Measurements from ENCODE around the gene TPPP.

GRCh38 chr5:675871-676698 lies 17.1 kb downstream of the TPPP start:
- no peak for TF ChIP-seq YY1 (tag by site-specific recombination; IDR thresholded peaks at IDR 0.05)
- no peak for TF ChIP-seq CTCF (tag by site-specific recombination; IDR thresholded peaks at IDR 0.05)
- TF ChIP-seq ZNF274 (IDR thresholded peaks at IDR 0.05; ENCODE audit: low read length): no peak
- no peak for TF ChIP-seq ZNF274 (tag by site-specific recombination; IDR thresholded peaks at IDR 0.05; ENCODE audit: borderline replicate concordance)
- no peak for TF ChIP-seq REST (tag by site-specific recombination; IDR thresholded peaks at IDR 0.05)
- TF ChIP-seq ZNF37A (tag by site-specific recombination; IDR thresholded peaks at IDR 0.05): no peak
- TF ChIP-seq PBX3 (CRISPR knock-in tag; IDR thresholded peaks at IDR 0.05): no peak
- TF ChIP-seq ZBTB20 (tag by site-specific recombination; IDR thresholded peaks at IDR 0.05): no peak
- TF ChIP-seq ZNF19 (tag by site-specific recombination; IDR thresholded peaks at IDR 0.05; ENCODE audit: low read depth): no peak
- TF ChIP-seq ZNF513 (tag by site-specific recombination; IDR thresholded peaks at IDR 0.05): no peak
- TF ChIP-seq ZNF24 (tag by site-specific recombination; IDR thresholded peaks at IDR 0.05): no peak
- TF ChIP-seq ZBTB1 (tag by site-specific recombination; IDR thresholded peaks at IDR 0.05): no peak

Data from HEK293 (cell line).